CD4-positive, CD25-positive, alpha-beta regulatory T cell (primary cell): ENCODE results near the gene CCR1. TPM values are rescaled to one million over a fixed set of nuclear protein-coding genes. Genes with fewer than 3 reads are reported as not detected.
"Not testable (repeated sequence)": the region's sequence is repeated elsewhere in the genome, so short reads cannot be mapped to it uniquely, and the experiment has no call there.

Experiments used
- ATAC-seq, 2 donors: fragments of 150-1000 bp; cut with Tn5 transposase; one replicate each; pipeline ENCODE4 v1.10.0; 2021; ENCODE audit warnings: low read depth in 2 of 2, moderate number of reproducible peaks in 2 of 2, moderate library complexity in 1 of 2
- DNase-seq, 3 donors: peaks; one replicate each; pipeline versions ENCODE4 v3.0.0 to v3.0.0-alpha.2; 2012 to 2022; ENCODE audit warnings: mixed read lengths in 1 of 3
- H3K27ac ChIP-seq: one replicate; pipeline ENCODE4 v1.7.0; 2013; ENCODE audit warnings: mild to moderate bottlenecking, low read length; ENCODE audit not compliant: insufficient read depth, poor library complexity, severe bottlenecking
- H3K27me3 ChIP-seq: one replicate; pipeline ENCODE4 v1.7.0; 2013; ENCODE audit warnings: low read length; ENCODE audit not compliant: control insufficient read depth, insufficient read depth
- H3K36me3 ChIP-seq: one replicate; pipeline ENCODE4 v1.7.0; 2013; ENCODE audit warnings: mild to moderate bottlenecking, low read length, moderate library complexity; ENCODE audit not compliant: control insufficient read depth, insufficient read depth
- H3K4me1 ChIP-seq: 2 replicates; pipeline ENCODE4 v1.7.0; 2013; ENCODE audit warnings: mild to moderate bottlenecking, low read length; ENCODE audit not compliant: insufficient read depth, control insufficient read depth, poor library complexity, severe bottlenecking
- H3K4me3 ChIP-seq: one replicate; pipeline ENCODE4 v1.7.0; 2013; ENCODE audit warnings: low read depth, mild to moderate bottlenecking, low read length, moderate library complexity
- H3K9me3 ChIP-seq, 2 experiments: 1 replicate in 1 of 2; 2 replicates in 1 of 2; pipeline ENCODE4 v1.7.0; 2013; ENCODE audit warnings: low read length in 2 of 2, mild to moderate bottlenecking in 1 of 2, moderate library complexity in 1 of 2; ENCODE audit not compliant: control insufficient read depth in 2 of 2
- H3K27ac Mint-ChIP-seq, 3 donors: one replicate each; pipeline ENCODE4 v1.8.0; 2020 to 2022; ENCODE audit warnings: mild to moderate bottlenecking in 3 of 3, mixed read lengths in 3 of 3, moderate library complexity in 2 of 3
- H3K27me3 Mint-ChIP-seq: one replicate; pipeline ENCODE4 v1.8.0; 2022; ENCODE audit warnings: mild to moderate bottlenecking, mixed read lengths
- H3K36me3 Mint-ChIP-seq: one replicate; pipeline ENCODE4 v1.8.0; 2020; ENCODE audit warnings: mixed read lengths
- H3K4me1 Mint-ChIP-seq, 4 donors: one replicate each; pipeline ENCODE4 v1.8.0; 2020 to 2022; ENCODE audit warnings: mixed read lengths in 4 of 4, mild to moderate bottlenecking in 1 of 4
- H3K4me3 Mint-ChIP-seq, 4 donors: one replicate each; pipeline ENCODE4 v1.8.0; 2020 to 2022; ENCODE audit warnings: mild to moderate bottlenecking in 4 of 4, mixed read lengths in 4 of 4, moderate library complexity in 3 of 4
- H3K9me3 Mint-ChIP-seq, 7 donors: one replicate each; pipeline ENCODE4 v1.8.0; 2020 to 2022; ENCODE audit warnings: mixed read lengths in 7 of 7, mild to moderate bottlenecking in 3 of 7, moderate library complexity in 2 of 7
- polyA plus RNA-seq, 4 donors: library from polyadenylated mRNA; unstranded; fragments of 300-500 nt; fragmentation: Illumina TruSeq; gene quantifications; one replicate each; pipeline ENCODE4 v1.2.3, GENCODE V29; 2021
- total RNA-seq: library from RNA; stranded (reverse); gene quantifications from one replicate; pipeline ENCODE4 v1.2.3, GENCODE V29; 2022

CCR1 gene
- total and polyA plus RNA-seq, 5 donors from 2014 or later: 0.11 to 1.0 (median 0.25) TPM; not detected in 1

GRCh38 chr3:46209746-46210470, 1.8 kb upstream of the CCR1 start:
- Histone ChIP-seq H3K4me1 (peaks cover 29% of the 10 kb centered on the region), H3K4me3 (no peak overlapping the region), H3K27ac (no peak overlapping the region), H3K36me3 (no peaks in the 10 kb centered on the region), H3K27me3 (no peaks in the 10 kb centered on the region), H3K9me3 (no peaks in the 10 kb centered on the region)
- ATAC-seq (no peak), DNase-seq (no peak)
- H3K36me3 Mint-ChIP-seq: no peaks in the 10 kb centered on the region
- H3K27ac Mint-ChIP-seq: no peak overlapping the region
- H3K4me3 Mint-ChIP-seq: peak overlapping the region in 1 of 4 donors; percentile 22
- H3K27me3 Mint-ChIP-seq: no peaks in the 10 kb centered on the region
- peaks cover 7 to 34% (median 18%) of the 10 kb centered on the region in 4 donors for H3K4me1 Mint-ChIP-seq
- H3K9me3 Mint-ChIP-seq: no peaks in the 10 kb centered on the region

- Histone ChIP-seq H3K27ac (no peak overlapping the region), H3K36me3 (no peaks in the 10 kb centered on the region), H3K27me3 (no peaks in the 10 kb centered on the region), H3K9me3 (no peaks in the 10 kb centered on the region), H3K4me3 (no peak overlapping the region), H3K4me1 (peaks cover 27% of the 10 kb centered on the region)
- H3K4me1 Mint-ChIP-seq: peaks cover 7 to 34% (median 18%) of the 10 kb centered on the region in 4 donors
- H3K36me3 Mint-ChIP-seq: no peaks in the 10 kb centered on the region
- H3K27ac Mint-ChIP-seq: peak overlapping the region in 2 of 3 donors; percentile 17 to 74
- no peaks in the 10 kb centered on the region for H3K27me3 Mint-ChIP-seq
- ATAC-seq (no peak), DNase-seq (no peak)
- peak overlapping the region in 1 of 4 donors; percentile 16 for H3K4me3 Mint-ChIP-seq
- H3K9me3 Mint-ChIP-seq: no peaks in the 10 kb centered on the region
These were observed 940 bp upstream of the CCR1 start for GRCh38 chr3:46209053-46209452.

GRCh38 chr3:46207514-46207913, 599 bp downstream of the CCR1 start:
- not testable (repeated sequence) for H3K36me3 ChIP-seq, H3K27me3 ChIP-seq, ATAC-seq, H3K4me3 Mint-ChIP-seq, H3K4me3 ChIP-seq, H3K36me3 Mint-ChIP-seq, H3K9me3 Mint-ChIP-seq, H3K27me3 Mint-ChIP-seq, H3K9me3 ChIP-seq, DNase-seq, H3K27ac ChIP-seq
- H3K4me1 ChIP-seq: peaks cover 12% of the 10 kb centered on the region
- peaks cover 7 to 34% (median 19%) of the 10 kb centered on the region in 4 donors for H3K4me1 Mint-ChIP-seq
- H3K27ac Mint-ChIP-seq: peak overlapping the region in 1 of 3 donors; percentile 75

GRCh38 chr3:46206282-46207015, 1.7 kb downstream of the CCR1 start:
- H3K27me3 Mint-ChIP-seq: no peaks in the 10 kb centered on the region
- ATAC-seq (no peak), DNase-seq (no peak)
- H3K4me3 Mint-ChIP-seq: no peak overlapping the region
- H3K4me1 Mint-ChIP-seq: peaks cover 7 to 34% (median 19%) of the 10 kb centered on the region in 4 donors
- Histone ChIP-seq H3K4me1 (peaks cover 9% of the 10 kb centered on the region), H3K4me3 (no peak overlapping the region), H3K27me3 (no peaks in the 10 kb centered on the region), H3K36me3 (no peaks in the 10 kb centered on the region), H3K9me3 (no peaks in the 10 kb centered on the region), H3K27ac (no peak overlapping the region)
- H3K9me3 Mint-ChIP-seq: peaks cover 0 to 2% (median 0%) of the 10 kb centered on the region in 7 donors
- no peaks in the 10 kb centered on the region for H3K36me3 Mint-ChIP-seq
- no peak overlapping the region for H3K27ac Mint-ChIP-seq

- peak overlapping the region in 1 of 3 donors; percentile 35 for H3K27ac Mint-ChIP-seq
- H3K9me3 ChIP-seq: no peaks in the 10 kb centered on the region
- no peaks in the 10 kb centered on the region for H3K36me3 Mint-ChIP-seq
- no peaks in the 10 kb centered on the region for H3K27me3 Mint-ChIP-seq
- DNase-seq: no peak
- H3K27ac ChIP-seq: no peak overlapping the region
- H3K4me3 Mint-ChIP-seq: peak overlapping the region in 1 of 4 donors; percentile 31
- H3K36me3 ChIP-seq: no peaks in the 10 kb centered on the region
- no peak overlapping the region for H3K4me3 ChIP-seq
- ATAC-seq: no peak
- peaks cover 9% of the 10 kb centered on the region for H3K4me1 ChIP-seq
- H3K4me1 Mint-ChIP-seq: peaks cover 7 to 34% (median 19%) of the 10 kb centered on the region in 4 donors
- no peaks in the 10 kb centered on the region for H3K27me3 ChIP-seq
- H3K9me3 Mint-ChIP-seq: peaks cover 0 to 2% (median 0%) of the 10 kb centered on the region in 7 donors
These were observed 2.7 kb downstream of the CCR1 start for GRCh38 chr3:46205286-46205960.

- peaks cover 0 to 2% (median 0%) of the 10 kb centered on the region in 7 donors for H3K9me3 Mint-ChIP-seq
- Histone ChIP-seq H3K9me3 (no peaks in the 10 kb centered on the region), H3K27ac (no peak overlapping the region), H3K27me3 (no peaks in the 10 kb centered on the region), H3K4me3 (no peak overlapping the region), H3K4me1 (peaks cover 9% of the 10 kb centered on the region), H3K36me3 (no peaks in the 10 kb centered on the region)
- no peak overlapping the region for H3K4me3 Mint-ChIP-seq
- no peak for ATAC-seq
- H3K4me1 Mint-ChIP-seq: peaks cover 7 to 28% (median 17%) of the 10 kb centered on the region in 4 donors
- H3K27me3 Mint-ChIP-seq: no peaks in the 10 kb centered on the region
- DNase-seq: no peak
- no peak overlapping the region for H3K27ac Mint-ChIP-seq
- H3K36me3 Mint-ChIP-seq: no peaks in the 10 kb centered on the region
These were observed 4.4 kb downstream of the CCR1 start for GRCh38 chr3:46203681-46204080.

GRCh38 chr3:46202535-46202934, 5.6 kb downstream of the CCR1 start:
- Histone ChIP-seq H3K4me1 (no peaks in the 10 kb centered on the region), H3K9me3 (no peaks in the 10 kb centered on the region), H3K27me3 (no peaks in the 10 kb centered on the region), H3K36me3 (no peaks in the 10 kb centered on the region), H3K4me3 (no peak overlapping the region), H3K27ac (no peak overlapping the region)
- Mint-ChIP-seq H3K9me3 (peaks cover 0 to 3% (median 0%) of the 10 kb centered on the region in 7 donors), H3K36me3 (no peaks in the 10 kb centered on the region), H3K27ac (no peak overlapping the region), H3K4me1 (peaks cover 0 to 17% (median 8%) of the 10 kb centered on the region in 4 donors), H3K4me3 (no peak overlapping the region), H3K27me3 (no peaks in the 10 kb centered on the region)
- no peak for DNase-seq
- no peak for ATAC-seq
